ENCODE results near the gene CX3CL1. TPM values are rescaled to one million over a fixed set of nuclear protein-coding genes. Genes with fewer than 3 reads are reported as not detected.

Gene CX3CL1
- total and polyA plus RNA-seq, 2 experiments from 2014 or later, result 0.33 to 0.71 TPM

GRCh38 chr16:57382535-57383275 is 10.4 kb downstream of the CX3CL1 start:
- TF ChIP-seq CTCF (IDR thresholded peaks at IDR 0.05; ENCODE audit: low read depth, low read length), result no peak
- H3K4me3 ChIP-seq, result no peak overlapping the region
- H3K27ac ChIP-seq, result no peak overlapping the region
- DNase-seq (ENCODE audit: low read depth in 1 of 2, low spot score in 1 of 2), result no peak
- H3K36me3 ChIP-seq, result no peaks in the 10 kb centered on the region
- no peaks in the 10 kb centered on the region for H3K27me3 ChIP-seq
- no peaks in the 10 kb centered on the region for H3K4me1 ChIP-seq (ENCODE audit: low read depth)
- H3K9me3 ChIP-seq (ENCODE audit: low read depth), result no peaks in the 10 kb centered on the region

GRCh38 chr16:57383276-57384247 is 11.3 kb downstream of the CX3CL1 start:
- Histone ChIP-seq H3K27me3 (no peaks in the 10 kb centered on the region), H3K4me1 (ENCODE audit: low read depth) (no peaks in the 10 kb centered on the region), H3K36me3 (no peaks in the 10 kb centered on the region), H3K27ac (no peak overlapping the region), H3K4me3 (no peak overlapping the region), H3K9me3 (ENCODE audit: low read depth) (no peaks in the 10 kb centered on the region)
- peak in 1 of 2 donors; percentile 62 for DNase-seq (ENCODE audit: low read depth in 1 of 2, low spot score in 1 of 2)
- TF ChIP-seq CTCF (IDR thresholded peaks at IDR 0.05; ENCODE audit: low read depth, low read length), result no peak

- Histone ChIP-seq H3K4me3 (no peak overlapping the region), H3K4me1 (ENCODE audit: low read depth) (no peaks in the 10 kb centered on the region), H3K27ac (no peak overlapping the region), H3K9me3 (ENCODE audit: low read depth) (no peaks in the 10 kb centered on the region), H3K36me3 (no peaks in the 10 kb centered on the region), H3K27me3 (no peaks in the 10 kb centered on the region)
- DNase-seq (ENCODE audit: low read depth in 1 of 2, low spot score in 1 of 2), result no peak
- TF ChIP-seq CTCF (IDR thresholded peaks at IDR 0.05; ENCODE audit: low read depth, low read length), result no peak
Observed at GRCh38 chr16:57384248-57385070, 12.2 kb downstream of the CX3CL1 start.

GRCh38 chr16:57385083-57385482 is 12.8 kb downstream of the CX3CL1 start:
- TF ChIP-seq CTCF (IDR thresholded peaks at IDR 0.05; ENCODE audit: low read depth, low read length), result no peak
- Histone ChIP-seq H3K9me3 (ENCODE audit: low read depth) (no peaks in the 10 kb centered on the region), H3K36me3 (no peaks in the 10 kb centered on the region), H3K4me1 (ENCODE audit: low read depth) (no peaks in the 10 kb centered on the region), H3K27me3 (no peaks in the 10 kb centered on the region), H3K27ac (no peak overlapping the region), H3K4me3 (no peak overlapping the region)
- DNase-seq (ENCODE audit: low read depth in 1 of 2, low spot score in 1 of 2), result no peak

GRCh38 chr16:57386381-57386951 is 14.2 kb downstream of the CX3CL1 start:
- H3K27ac ChIP-seq, result no peak overlapping the region
- H3K27me3 ChIP-seq, result no peaks in the 10 kb centered on the region
- peak in 1 of 2 donors; percentile 91 for DNase-seq (ENCODE audit: low read depth in 1 of 2, low spot score in 1 of 2)
- no peaks in the 10 kb centered on the region for H3K36me3 ChIP-seq
- H3K9me3 ChIP-seq (ENCODE audit: low read depth), result no peaks in the 10 kb centered on the region
- no peaks in the 10 kb centered on the region for H3K4me1 ChIP-seq (ENCODE audit: low read depth)
- TF ChIP-seq CTCF (IDR thresholded peaks at IDR 0.05; ENCODE audit: low read depth, low read length), result no peak
- H3K4me3 ChIP-seq, result no peak overlapping the region
